ENCODE measurements around the gene IL1RAPL2.
"Not testable (repeated sequence)": the region's sequence is repeated elsewhere in the genome, so short reads cannot be mapped to it uniquely, and the experiment has no call there.

The IL1RAPL2 gene

GRCh38 chrX:105038672-105039328 is 472.8 kb downstream of the IL1RAPL2 start:
- no peak for DNase-seq

- no peak for DNase-seq
These were observed 484.9 kb downstream of the IL1RAPL2 start for GRCh38 chrX:105050921-105051320.

GRCh38 chrX:105051364-105051763 is 485.4 kb downstream of the IL1RAPL2 start:
- no peak for DNase-seq

GRCh38 chrX:105052926-105053325 is 486.9 kb downstream of the IL1RAPL2 start:
- DNase-seq, result no peak

- no peak for DNase-seq
These were observed 497.7 kb downstream of the IL1RAPL2 start for GRCh38 chrX:105063743-105064142.

- DNase-seq, result no peak
These were observed 532.2 kb downstream of the IL1RAPL2 start for GRCh38 chrX:105098201-105098600.

- DNase-seq, result no peak
These were observed 532.8 kb downstream of the IL1RAPL2 start for GRCh38 chrX:105098812-105099211.

GRCh38 chrX:105101378-105101777 is 535.4 kb downstream of the IL1RAPL2 start:
- no peak for DNase-seq

- no peak for DNase-seq
These were observed 543.9 kb downstream of the IL1RAPL2 start for GRCh38 chrX:105109936-105110335.

GRCh38 chrX:105114554-105115130 is 548.6 kb downstream of the IL1RAPL2 start:
- DNase-seq, result no peak

- DNase-seq, result not testable (repeated sequence)
These were observed 549.8 kb downstream of the IL1RAPL2 start for GRCh38 chrX:105115596-105116320.

GRCh38 chrX:105116486-105116885 is 550.5 kb downstream of the IL1RAPL2 start:
- DNase-seq, result no peak

- no peak for DNase-seq
These were observed 551.6 kb downstream of the IL1RAPL2 start for GRCh38 chrX:105117621-105118020.

GRCh38 chrX:105120463-105120862 is 554.5 kb downstream of the IL1RAPL2 start:
- DNase-seq, result no peak

- DNase-seq, result no peak
These were observed 555.2 kb downstream of the IL1RAPL2 start for GRCh38 chrX:105121186-105121585.

GRCh38 chrX:105126201-105126600 is 560.2 kb downstream of the IL1RAPL2 start:
- DNase-seq, result no peak

- no peak for DNase-seq
These were observed 568.3 kb downstream of the IL1RAPL2 start for GRCh38 chrX:105134273-105134672.

GRCh38 chrX:105136786-105137185 is 570.8 kb downstream of the IL1RAPL2 start:
- DNase-seq, result no peak

- no peak for DNase-seq
These were observed 584.0 kb downstream of the IL1RAPL2 start for GRCh38 chrX:105150036-105150435.

- no peak for DNase-seq
These were observed 584.6 kb downstream of the IL1RAPL2 start for GRCh38 chrX:105150557-105150956.

- DNase-seq, result no peak
These were observed 601.2 kb downstream of the IL1RAPL2 start for GRCh38 chrX:105167233-105167632.

GRCh38 chrX:105168577-105168976 is 602.6 kb downstream of the IL1RAPL2 start:
- no peak for DNase-seq

- no peak for DNase-seq
These were observed 607.1 kb downstream of the IL1RAPL2 start for GRCh38 chrX:105173071-105173470.

- DNase-seq, result no peak
These were observed 613.6 kb downstream of the IL1RAPL2 start for GRCh38 chrX:105179644-105180043.
